ENCODE results near the gene ADCY1. TPM values are rescaled to one million over a fixed set of nuclear protein-coding genes. Genes with fewer than 3 reads are reported as not detected.

Gene ADCY1
- total RNA-seq, 1 experiment from 2014 or later: 2.5 TPM

DNA sequence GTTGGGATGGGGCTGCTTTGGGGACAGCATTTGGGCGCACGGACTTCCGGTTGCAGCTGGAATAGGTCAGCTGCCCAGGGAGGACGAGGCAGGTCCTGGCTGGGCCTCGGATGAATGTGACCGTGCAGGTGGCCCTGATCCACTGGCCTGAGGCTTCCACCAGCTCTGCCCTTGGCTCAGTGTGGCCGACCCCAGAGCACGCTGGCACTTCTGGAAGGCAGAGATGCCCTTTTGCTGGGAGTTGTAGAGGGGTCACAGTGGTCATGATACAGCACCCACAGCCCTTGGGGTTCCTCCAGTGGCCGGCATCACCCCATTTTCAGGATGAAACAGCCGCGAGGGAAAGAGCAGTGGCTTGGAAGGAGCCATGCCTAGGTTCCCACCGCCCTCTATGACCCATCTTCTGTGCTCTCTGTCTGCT lies 19.0 kb downstream of the ADCY1 start:
- no peak for DNase-seq (ENCODE audit: low read depth)

DNA sequence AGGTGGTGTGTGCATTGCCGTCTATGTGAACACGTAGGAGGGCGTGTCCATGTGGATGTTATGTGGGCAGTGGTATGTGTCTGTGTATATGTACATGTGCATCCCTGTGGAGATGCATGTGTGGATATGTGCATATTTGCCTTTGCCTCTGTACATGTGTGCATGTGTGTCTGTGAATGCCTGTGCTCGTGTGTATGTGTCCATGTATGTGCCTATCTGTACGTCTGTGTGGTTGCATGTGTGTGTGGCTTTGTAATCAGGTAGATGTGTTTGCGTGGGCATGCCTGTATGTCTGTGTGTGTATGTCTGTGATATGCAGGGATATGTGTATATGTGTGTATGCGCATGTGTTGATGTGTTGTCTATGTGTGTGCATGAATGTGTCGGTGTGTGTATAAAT lies 19.7 kb downstream of the ADCY1 start:
- DNase-seq (ENCODE audit: low read depth): no peak

DNA sequence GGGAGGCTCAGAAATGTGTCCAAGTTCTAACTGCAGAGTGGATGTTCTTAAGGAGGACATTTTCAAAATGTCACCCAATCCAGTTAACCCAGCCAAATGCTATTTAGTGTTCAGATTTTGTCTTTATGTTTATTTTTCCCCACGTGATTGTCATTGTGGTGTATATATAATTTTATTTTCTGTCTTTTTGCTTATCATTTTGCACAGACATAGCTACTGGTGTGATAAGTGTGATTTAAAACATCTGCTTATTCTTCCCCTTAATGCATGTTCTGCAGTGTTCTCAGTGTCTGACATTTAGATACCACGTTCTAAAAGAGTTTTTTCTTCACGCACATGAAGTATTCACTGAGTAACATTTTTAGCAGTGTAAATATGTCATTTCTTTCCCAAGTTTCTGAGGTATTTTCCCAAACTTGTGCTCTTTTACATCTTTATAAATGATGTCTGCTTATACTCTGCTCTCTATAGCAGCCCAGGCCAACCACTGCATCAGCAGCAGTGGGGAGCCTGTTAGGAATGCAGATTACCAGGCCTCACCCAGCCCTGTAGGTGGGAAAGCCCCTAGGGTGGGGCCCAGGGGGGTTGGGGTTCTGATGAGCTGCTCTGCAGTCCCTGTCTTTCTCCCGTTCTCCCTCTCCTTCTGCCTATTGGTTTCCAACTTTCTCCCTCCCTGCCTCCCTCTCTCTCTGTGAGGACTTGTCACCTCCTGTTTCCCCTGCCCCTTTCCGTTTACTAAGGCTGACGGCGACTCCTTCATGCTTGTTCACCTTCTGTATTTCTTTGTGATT lies 20.8 kb downstream of the ADCY1 start:
- DNase-seq (ENCODE audit: low read depth): no peak

DNA sequence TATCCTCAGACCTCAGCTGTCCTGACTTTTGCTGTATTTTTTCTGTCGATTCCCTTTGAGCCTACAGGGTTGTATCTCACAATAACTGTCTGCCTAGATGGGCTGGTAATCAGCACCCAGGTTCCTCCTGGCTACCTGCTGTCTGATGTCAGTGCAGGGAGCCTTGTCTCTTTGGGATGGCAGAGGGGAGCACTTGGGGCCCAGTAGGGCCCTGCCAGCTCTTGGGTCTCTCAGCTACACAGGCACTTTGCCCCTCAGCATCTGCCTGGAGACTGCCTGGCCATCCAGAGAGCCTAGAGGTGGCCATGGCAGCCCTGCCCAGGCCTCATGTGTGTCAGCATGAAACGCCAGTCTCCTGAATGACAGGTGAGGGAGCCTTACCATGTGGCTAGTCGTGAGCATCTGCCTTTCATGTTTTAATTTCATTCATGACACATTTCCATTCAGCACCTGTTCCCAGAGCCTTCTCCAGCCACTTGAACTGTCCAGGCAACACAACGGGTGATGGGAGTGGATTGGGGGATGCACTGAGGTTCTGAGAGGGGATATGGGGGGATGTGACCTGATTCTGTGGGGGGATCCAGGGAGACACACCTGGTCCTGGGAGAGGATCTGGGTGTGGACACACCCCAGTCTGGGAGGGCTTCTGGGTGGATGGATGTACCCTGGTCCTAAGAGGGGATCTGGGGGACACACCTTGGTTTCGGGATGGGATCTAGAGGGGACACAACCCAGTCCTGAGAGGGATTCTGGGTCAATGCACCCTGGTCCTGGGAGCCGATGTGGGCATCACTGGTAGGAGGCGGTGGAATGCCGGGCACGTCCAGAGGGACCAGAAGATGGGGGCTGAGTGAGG lies 21.9 kb downstream of the ADCY1 start:
- no peak for DNase-seq (ENCODE audit: low read depth)

DNA sequence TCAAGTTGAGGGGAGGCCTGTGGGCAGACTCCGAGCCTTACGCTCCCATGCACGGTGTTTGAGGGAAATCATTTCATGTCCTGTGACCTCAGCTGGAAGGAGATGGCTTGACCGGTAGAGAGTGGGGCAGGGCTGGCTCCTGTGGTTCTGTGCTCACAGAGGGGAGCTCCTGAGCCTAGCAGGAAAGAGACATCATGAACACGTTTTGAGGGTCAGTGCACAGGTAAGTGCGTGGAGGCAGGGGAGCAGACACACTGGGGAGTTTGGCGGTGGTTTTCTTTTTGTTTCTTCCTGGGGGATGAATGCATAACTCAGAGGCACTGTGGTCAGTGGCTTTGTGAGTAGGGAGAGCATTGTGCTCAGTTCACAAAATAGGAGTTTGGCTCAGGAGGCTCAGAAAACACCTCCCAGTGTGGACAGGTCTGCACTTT lies 22.5 kb downstream of the ADCY1 start:
- no peak for DNase-seq (ENCODE audit: low read depth)

DNA sequence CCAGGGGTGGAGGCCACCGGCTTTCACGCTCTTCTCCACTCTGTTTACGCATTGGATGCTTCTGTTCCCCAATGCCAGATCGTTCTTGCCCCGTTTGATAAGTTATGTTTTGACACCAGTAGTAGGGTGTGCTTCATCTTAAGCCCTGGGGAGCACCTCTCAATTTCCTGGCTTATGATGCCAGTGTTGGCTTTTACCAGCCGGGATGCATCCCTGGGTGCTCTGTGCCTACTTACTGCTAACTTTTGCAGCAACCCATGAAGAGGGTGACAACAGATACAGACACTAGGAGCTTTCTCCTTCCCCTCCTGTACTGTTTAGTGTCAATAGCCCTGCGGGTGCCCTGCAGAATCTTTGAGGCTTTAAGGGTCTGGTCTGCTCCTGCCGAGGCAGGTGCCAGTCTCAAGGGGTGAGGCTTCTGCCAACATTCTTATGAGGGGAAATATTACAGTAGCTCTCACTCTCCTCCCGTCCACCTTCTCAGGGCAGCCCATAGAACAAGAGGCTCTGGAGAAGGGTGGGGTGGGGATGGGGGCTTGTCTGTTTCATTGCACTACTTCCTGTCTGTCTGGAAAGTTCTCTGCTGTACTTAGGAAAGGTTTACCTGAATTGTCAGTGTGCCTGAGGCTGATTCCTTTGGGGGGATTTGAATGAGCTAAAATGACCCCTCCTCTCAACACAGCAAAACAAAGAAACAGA lies 23.3 kb downstream of the ADCY1 start:
- DNase-seq (ENCODE audit: low read depth): no peak

DNA sequence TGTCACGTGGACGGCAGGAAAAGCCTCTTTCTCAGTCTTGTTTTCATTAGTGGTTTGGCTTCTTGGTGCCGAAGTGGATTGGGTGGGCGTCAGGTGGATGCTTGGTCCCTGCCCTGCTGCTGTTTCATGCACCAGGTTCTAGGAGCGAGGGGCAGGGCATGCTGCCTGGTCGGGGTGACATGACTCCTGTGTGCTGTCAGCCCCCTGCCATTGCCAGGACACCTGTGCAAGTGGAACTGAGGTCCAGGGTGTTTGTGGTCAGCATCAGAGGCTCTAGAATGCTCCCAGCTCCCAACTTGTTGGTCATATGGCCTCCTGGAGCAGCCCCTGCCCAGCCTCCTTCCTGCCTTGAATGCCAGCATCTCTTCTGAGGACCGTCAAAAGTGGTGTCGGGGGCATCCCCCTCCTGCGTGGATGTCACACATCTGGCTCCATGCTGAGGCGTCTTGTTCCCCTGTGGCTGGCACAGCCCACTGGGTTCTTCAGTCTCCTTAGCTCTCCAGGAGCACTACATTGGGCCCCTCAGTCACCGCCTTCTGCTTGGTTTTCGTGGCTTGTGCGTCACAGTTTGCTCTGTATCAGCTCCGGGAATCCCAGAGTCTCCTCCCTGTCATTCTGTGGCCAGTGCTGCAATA lies 24.8 kb downstream of the ADCY1 start:
- DNase-seq (ENCODE audit: low read depth): no peak

DNA sequence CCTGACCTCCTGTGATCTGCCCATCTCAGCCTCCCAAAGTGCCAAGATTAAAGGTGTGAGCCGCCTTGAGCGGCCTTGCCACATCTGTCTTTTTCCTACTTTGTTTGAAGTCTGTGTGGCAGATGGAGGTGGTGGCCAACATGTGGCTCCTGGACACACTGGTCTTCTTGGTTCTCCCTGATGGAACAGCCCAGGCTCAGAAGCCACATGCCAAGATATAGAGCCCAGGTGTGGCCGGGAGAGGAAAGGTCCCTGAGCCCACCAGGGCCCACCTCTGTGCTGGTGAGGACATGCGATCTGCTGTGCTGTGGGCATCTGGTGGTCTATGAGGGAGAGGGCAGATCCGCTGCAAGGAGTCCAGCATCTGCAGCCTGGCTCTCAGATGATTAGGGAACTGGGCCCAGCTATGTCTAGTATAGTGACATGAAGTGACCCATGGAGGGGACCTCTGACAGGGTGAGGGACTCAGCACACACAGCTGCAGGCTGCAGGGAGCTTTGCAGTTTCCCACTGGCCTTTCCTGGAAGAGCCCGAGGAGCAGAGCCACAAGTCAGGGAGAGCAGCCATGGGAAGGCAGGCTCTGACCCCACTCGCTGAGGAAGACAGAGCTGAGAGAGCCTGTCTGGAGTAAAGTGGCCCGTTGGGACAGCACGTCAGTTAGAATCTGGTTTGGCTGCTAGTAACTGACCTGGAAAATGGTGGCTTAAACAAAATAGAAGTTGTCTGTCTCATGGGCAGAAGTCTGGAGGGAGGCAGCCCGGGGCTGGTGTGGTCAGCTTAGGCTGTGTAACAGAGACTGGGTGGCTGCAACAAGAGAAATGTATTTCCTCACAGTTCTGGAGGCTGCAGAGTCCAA lies 25.9 kb downstream of the ADCY1 start:
- no peak for DNase-seq (ENCODE audit: low read depth)

DNA sequence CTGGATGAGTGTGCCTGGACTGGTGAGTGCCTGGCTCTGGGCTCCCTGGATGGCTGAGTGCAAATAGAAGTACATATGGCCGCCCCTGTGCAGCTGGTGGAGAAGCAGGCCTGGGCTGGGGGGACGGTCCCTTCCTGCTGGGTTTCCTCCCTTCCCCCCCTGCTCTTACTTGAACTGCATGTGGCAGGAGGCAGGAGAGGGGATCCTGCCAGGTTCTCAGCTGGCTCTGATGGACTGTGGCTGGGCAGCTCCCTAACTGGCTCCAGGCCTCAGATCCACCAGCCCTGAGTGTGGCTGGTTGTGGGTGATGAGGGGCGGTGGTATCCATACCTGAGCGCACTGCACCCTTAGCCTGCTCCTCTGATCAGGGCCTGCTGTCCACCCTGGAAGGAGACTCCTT lies 26.9 kb downstream of the ADCY1 start:
- no peak for DNase-seq (ENCODE audit: low read depth)

DNA sequence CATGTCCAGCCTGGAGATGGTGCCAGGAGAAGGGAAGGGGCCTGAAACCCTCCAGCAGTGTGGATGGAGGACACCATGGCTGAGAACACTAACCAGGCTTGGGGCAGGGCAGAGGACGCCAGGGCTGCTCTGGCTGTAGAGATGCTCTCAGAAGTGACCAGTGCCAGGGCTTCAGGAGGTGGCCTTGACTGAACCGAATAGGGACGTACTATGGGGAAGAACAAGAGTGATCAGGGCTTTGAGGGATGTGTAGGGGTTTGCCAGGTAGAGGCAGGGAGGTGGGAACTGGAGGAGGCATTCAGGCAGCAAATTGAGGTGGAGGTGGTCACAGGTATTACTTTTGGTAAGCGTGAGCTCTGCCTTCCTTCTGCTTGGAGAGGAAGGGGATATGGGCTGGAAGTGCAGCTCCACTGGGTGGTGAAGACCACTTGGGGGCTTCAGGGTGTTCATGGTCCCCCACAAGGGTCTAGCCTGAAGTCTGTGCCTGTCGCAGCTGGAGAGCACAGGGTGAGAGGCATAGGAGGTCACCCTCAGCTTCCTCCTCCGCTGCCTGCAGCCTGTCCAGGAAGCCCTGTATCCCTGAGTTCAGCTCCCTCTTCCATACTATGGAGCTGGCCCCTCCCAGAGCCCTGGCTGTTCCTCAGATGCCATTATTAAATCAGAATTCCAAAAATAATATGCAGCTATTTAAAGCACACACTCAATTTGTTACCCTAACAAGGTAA lies 27.8 kb downstream of the ADCY1 start:
- DNase-seq (ENCODE audit: low read depth): no peak

DNA sequence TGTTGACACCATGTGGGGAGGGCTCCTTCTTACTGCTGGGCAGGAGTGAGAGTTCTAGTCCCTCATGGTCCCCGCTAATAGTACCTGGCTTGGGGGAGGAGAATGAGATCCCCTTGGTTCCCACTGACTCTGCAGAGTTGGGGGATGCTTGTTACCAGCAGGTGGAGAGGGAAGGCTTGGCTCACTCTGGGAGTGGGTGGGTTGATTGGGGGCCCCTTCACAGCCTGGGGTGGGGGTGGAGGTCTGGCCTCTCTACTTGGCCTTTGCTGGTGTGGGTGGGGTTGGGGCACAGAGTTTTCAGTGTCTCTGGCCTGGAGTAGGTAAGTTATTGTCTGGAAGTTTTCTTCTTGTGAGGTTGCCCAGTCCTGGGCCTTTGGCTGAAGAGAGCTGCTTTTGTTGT lies 31.9 kb downstream of the ADCY1 start:
- DNase-seq (ENCODE audit: low read depth): no peak

DNA sequence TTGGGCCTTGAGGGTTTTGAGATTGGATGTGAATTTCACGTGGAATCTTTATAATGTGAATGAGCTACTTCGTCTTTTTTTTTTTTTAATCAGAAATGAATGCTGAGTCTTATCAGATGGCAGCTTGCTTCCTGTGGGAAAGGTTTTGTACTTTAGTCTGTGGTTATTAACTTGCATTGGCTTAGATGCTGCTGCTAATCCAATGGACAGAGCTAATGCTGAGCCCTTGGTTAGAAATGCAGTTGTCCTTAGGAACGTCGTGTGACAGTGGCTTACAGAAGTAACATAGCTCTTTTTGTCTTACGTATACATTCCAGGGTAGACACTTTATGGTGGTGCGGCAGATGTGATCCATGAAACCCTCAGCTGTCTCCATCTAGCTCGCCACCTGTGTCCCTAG lies 32.8 kb downstream of the ADCY1 start:
- no peak for DNase-seq (ENCODE audit: low read depth)

DNA sequence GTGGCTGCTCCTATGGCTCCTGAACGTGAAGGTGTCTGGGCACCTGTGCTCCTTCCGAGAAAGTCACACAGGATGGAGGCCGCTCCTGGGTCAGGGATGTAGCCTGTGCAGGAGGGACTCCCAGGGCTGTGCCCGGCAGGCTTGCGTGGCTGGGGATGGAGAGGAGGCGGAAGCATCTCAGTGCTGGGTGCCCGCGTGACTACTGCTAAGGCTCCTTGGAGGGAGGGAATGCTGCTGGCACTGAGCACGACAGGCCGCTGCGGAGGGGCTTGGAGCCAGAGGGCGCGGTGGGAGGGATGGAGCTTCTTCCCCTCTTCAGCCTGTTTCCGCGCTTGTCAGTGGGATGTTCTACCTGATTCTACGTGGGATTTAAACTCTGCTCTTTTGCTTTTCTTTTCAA lies 35.0 kb downstream of the ADCY1 start:
- no peak for DNase-seq (ENCODE audit: low read depth)

DNA sequence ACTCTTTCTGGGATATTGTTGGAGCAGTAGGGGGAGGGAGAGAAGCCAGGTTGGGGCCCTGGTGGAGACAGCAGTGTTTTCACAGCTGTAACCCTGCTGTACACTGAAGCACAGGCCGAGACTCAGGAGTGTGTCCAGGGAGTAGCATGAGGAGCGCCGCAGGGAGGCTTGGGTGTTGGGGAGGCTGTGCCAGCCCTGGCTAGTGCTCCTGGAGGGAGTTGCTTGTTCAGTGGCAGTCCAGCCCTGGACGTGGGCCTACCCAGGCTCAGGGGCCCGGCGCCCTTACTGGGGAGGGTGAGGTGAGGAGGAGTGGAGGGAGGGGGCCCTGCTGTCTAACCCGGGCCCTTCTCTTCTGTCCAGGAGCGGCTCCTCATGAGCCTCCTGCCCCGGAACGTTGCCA lies 35.9 kb downstream of the ADCY1 start:
- no peak for DNase-seq (ENCODE audit: low read depth)

DNA sequence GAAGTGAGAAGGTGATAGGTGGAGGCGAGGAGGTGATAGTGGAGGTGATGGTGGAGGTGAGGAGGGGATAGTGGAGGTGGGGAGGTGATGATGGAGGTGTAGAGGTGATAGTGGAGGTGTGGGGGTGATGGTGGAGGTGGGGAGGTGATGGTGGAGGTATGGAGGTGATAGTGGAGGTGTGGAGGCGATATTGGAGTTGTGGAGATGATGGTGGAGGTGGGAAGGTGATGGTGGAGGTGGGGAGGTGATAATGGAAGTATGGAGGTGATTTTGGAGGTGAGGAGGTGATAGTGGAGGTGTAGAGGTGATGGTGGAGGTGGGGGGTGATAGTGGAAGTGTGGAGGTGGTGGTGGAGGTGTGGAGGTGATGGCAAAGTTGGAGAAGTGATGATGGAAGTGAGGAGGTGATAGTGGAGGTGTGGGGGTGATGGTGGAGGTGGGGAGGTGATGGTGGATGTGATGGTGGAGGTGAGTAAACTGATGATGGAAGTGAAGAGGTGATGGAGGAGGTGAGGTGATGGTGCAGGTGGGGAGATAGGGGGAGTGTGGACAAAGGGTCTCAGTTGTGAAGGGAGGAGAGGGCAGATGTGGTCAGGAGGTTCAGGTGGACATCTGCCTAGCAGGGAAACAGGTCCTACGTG lies 36.6 kb downstream of the ADCY1 start:
- DNase-seq (ENCODE audit: low read depth): no peak

DNA sequence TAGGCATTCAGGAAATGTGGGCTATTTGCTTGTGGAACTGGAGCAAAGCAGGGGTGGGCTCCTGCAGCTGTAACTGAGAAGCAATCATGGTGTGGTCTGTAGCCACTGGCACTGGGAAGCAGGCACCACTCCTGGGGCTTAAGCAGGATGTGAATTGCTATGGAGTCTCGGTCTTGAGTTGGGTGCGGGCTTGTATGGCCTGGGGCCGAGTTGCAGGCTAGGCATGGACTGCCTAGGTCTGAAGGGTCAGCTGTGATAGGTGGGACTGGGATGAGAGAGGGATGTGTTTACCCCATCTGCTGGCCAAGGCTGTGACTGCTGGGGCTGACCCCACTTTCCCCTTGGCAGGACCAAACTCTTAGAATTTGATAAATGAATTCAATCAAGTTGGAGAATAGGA lies 43.0 kb downstream of the ADCY1 start:
- no peak for DNase-seq (ENCODE audit: low read depth)

DNA sequence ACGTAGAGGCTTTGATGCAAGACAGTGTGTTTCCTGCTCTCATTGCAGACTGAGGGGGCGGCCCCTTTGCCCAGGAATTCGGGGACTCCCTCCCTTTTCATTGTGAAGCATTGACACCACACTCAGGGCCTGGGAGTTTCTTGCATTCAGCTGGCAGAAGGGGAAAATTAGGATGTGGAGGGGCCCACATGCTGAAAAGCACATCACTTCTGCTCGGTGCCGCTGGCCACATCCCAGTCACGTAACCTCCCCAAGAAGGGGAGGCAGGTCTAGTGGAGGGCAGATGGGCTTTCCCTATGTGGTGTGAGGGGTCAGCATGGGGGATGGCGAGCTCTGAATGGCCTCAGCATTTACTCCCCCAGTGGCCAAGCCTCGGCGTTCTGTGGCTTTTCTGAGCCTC lies 47.9 kb downstream of the ADCY1 start:
- no peak for DNase-seq (ENCODE audit: low read depth)

DNA sequence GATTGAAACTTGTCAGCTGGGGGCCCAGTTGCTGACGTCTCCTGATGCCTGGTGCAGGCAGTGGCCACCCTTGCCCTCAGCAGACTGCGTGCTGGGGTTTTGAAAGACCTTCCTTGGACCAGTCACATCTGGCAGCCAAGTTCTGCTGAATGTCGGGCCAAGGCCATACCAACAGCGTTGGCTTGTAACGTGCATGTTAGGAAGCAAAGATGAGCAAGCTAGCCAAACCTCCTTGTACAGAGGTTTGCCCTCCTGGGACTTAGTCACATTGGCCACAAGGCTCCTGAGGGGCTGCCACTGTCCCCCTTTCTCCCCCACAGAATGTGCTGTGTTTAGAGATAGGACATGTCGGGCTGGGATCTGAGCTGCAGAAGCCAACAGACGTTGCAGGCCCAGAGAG lies 49.0 kb downstream of the ADCY1 start:
- no peak for DNase-seq (ENCODE audit: low read depth)

DNA sequence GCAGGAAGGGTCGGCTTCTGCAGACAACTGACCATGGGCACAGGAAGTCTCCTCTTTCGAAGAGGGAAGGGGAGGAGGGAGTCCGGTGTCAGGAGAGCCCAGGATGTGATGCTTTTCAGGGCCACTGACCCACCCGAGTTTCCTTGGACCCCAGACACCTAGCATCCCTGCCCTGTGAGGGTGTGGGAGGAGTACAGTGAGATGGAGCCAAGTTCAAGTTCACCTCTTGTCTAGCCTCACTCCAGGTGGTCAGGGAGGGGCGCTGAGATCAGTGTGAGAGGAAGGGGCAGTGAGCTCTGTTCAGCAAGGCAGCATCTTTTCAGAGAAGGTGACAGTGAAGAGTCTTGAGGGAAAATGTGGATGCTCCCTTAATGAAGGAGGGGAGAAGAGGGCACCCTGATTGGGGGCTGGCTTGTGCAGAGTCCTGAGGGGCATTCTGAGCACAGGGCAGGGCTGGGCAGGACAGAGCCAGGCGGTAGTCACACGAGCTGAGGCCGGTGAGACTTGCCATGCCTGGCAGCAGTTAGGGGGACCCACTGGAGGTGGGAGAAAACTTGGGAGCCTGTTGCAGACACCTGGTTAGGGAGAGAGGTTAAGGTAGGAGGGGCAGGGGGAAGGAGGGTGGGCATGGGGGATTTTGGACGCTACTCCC lies 49.7 kb downstream of the ADCY1 start:
- DNase-seq (ENCODE audit: low read depth): no peak
